Measurements from ENCODE around the gene PON3. TPM values are rescaled to one million over a fixed set of nuclear protein-coding genes. Genes with fewer than 3 reads are reported as not detected.

Gene PON3
- total and polyA plus RNA-seq, 2 of the 4 experiments (the other 2 are of a cell fraction) = not detected

DNA sequence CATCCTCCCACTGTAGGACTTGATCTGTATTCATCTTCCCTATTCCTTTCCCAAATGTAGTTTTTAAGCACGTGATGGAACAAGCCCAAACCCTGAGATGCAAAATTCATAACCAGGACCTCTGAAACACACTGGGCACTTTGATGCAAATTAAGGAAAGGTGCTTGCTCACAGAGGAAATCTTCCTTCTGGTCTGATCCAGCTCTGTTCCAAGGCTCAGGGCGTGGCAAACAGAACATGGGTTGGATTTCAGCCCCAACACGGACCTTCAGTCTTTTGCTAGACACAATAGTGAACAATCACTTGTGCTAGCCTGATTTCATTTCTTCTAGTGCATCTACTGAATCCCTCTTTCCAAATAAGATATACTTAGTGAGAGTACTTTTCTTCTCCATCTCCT is 27.9 kb downstream of the PON3 start:
- Histone ChIP-seq H3K18ac (ENCODE audit: low read depth, low read length) (no peak overlapping the region), H2BK120ac (ENCODE audit: low read depth, low read length) (no peak overlapping the region), H3K27me3 (ENCODE audit: control insufficient read depth, insufficient read depth, low read length) (no peaks in the 10 kb centered on the region), H3K27ac (ENCODE audit: insufficient read depth, low read length) (no peak overlapping the region), H3K4me3 (ENCODE audit: insufficient read depth, low read depth, low read length) (no peak overlapping the region), H2AK5ac (ENCODE audit: low read depth, low read length) (no peak overlapping the region), H3K36me3 (ENCODE audit: control insufficient read depth, insufficient read depth, low read length) (no peaks in the 10 kb centered on the region), H2BK20ac (ENCODE audit: low read depth, low read length) (no peak overlapping the region), H3K9ac (ENCODE audit: low read depth, low read length) (no peak overlapping the region), H3K14ac (replicated peaks; ENCODE audit: low read depth, low read length) (no peak overlapping the region), H2BK15ac (ENCODE audit: low read depth, low read length) (no peak overlapping the region), H3K23ac (ENCODE audit: low read depth, low read length) (no peak overlapping the region), H3K56ac (ENCODE audit: extremely low read depth, insufficient read depth, low read length) (no peak overlapping the region), H3K9me3 (ENCODE audit: control insufficient read depth, insufficient read depth, low read length) (no peaks in the 10 kb centered on the region), H3K4me1 (ENCODE audit: control insufficient read depth, insufficient read depth, low read length) (no peaks in the 10 kb centered on the region), H4K8ac (ENCODE audit: low read depth in 2 of 2, low read length in 2 of 2) (no peak overlapping the region), H2BK5ac (ENCODE audit: low read depth, low read length, poor library complexity, severe bottlenecking) (no peak overlapping the region), H3K4ac (ENCODE audit: low read depth, low read length) (no peak overlapping the region), H4K91ac (ENCODE audit: insufficient read depth, low read depth, low read length) (no peak overlapping the region), H2AFZ (replicated peaks; ENCODE audit: low read length, poor library complexity) (no peak overlapping the region), H3K4me2 (ENCODE audit: low read depth, low read length) (no peak overlapping the region), H2AK9ac (replicated peaks; ENCODE audit: low read depth, low read length, poor library complexity) (no peak overlapping the region), H4K5ac (ENCODE audit: low read depth, low read length) (no peak overlapping the region), H4K20me1 (ENCODE audit: insufficient read depth, low read length) (no peaks in the 10 kb centered on the region), H3K79me1 (ENCODE audit: low read depth in 1 of 2, low read length in 2 of 2) (no peaks in the 10 kb centered on the region), H3K9me1 (ENCODE audit: insufficient read depth, low read length) (no peaks in the 10 kb centered on the region)
- ChIA-PET POLR2A (ENCODE audit: unreplicated experiment) (no interaction called here), CTCF (no interaction called here)
- intact Hi-C loops (cut with micrococcal nuclease) = no loop called here
- no peak for ATAC-seq (ENCODE audit: low read depth)
- TF ChIP-seq RFX5 (IDR thresholded peaks at IDR 0.05; ENCODE audit: low read depth, low read length) = no peak
- TF ChIP-seq CHD1 (IDR thresholded peaks at IDR 0.05; ENCODE audit: low read depth, low read length) = no peak
- no peak for TF ChIP-seq BHLHE40 (IDR thresholded peaks at IDR 0.05; ENCODE audit: low read depth, low read length)
- TF ChIP-seq CEBPB (IDR thresholded peaks at IDR 0.05; ENCODE audit: low read depth, low read length) = no peak
- TF ChIP-seq MAFK (IDR thresholded peaks at IDR 0.05; ENCODE audit: low read depth, low read length) = no peak
- TF ChIP-seq FOS (IDR thresholded peaks at IDR 0.05; ENCODE audit: low read depth, low read length) = no peak
- no peak for TF ChIP-seq NFE2L2 (IDR thresholded peaks at IDR 0.05; ENCODE audit: low read depth, low read length)
- TF ChIP-seq, protein P1, sequence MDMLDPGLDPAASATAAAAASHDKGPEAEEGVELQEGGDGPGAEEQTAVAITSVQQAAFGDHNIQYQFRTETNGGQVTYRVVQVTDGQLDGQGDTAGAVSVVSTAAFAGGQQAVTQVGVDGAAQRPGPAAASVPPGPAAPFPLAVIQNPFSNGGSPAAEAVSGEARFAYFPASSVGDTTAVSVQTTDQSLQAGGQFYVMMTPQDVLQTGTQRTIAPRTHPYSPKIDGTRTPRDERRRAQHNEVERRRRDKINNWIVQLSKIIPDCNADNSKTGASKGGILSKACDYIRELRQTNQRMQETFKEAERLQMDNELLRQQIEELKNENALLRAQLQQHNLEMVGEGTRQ (IDR thresholded peaks at IDR 0.05; ENCODE audit: low read depth, low read length) = no peak
- TF ChIP-seq, protein P2, sequence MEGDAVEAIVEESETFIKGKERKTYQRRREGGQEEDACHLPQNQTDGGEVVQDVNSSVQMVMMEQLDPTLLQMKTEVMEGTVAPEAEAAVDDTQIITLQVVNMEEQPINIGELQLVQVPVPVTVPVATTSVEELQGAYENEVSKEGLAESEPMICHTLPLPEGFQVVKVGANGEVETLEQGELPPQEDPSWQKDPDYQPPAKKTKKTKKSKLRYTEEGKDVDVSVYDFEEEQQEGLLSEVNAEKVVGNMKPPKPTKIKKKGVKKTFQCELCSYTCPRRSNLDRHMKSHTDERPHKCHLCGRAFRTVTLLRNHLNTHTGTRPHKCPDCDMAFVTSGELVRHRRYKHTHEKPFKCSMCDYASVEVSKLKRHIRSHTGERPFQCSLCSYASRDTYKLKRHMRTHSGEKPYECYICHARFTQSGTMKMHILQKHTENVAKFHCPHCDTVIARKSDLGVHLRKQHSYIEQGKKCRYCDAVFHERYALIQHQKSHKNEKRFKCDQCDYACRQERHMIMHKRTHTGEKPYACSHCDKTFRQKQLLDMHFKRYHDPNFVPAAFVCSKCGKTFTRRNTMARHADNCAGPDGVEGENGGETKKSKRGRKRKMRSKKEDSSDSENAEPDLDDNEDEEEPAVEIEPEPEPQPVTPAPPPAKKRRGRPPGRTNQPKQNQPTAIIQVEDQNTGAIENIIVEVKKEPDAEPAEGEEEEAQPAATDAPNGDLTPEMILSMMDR (conservative IDR thresholded peaks at IDR 0.05; ENCODE audit: low read depth, low read length) = no peak
- TF ChIP-seq RAD21 (IDR thresholded peaks at IDR 0.05; ENCODE audit: low read length) = no peak
- no peak for TF ChIP-seq MAZ (IDR thresholded peaks at IDR 0.05; ENCODE audit: borderline replicate concordance, low read depth, low read length)
- no peak for TF ChIP-seq RCOR1 (IDR thresholded peaks at IDR 0.05; ENCODE audit: insufficient replicate concordance, low read length)
- TF ChIP-seq POLR2A (IDR thresholded peaks at IDR 0.05; ENCODE audit: low read depth, low read length) = no peak
- no peak for TF ChIP-seq SMC3 (IDR thresholded peaks at IDR 0.05; ENCODE audit: low read depth, low read length)
- TF ChIP-seq, protein P3, sequence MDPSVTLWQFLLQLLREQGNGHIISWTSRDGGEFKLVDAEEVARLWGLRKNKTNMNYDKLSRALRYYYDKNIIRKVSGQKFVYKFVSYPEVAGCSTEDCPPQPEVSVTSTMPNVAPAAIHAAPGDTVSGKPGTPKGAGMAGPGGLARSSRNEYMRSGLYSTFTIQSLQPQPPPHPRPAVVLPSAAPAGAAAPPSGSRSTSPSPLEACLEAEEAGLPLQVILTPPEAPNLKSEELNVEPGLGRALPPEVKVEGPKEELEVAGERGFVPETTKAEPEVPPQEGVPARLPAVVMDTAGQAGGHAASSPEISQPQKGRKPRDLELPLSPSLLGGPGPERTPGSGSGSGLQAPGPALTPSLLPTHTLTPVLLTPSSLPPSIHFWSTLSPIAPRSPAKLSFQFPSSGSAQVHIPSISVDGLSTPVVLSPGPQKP (IDR thresholded peaks at IDR 0.05; ENCODE audit: borderline replicate concordance, low read depth, low read length) = no peak
- no peak for TF ChIP-seq MXI1 (IDR thresholded peaks at IDR 0.05; ENCODE audit: borderline replicate concordance, low read depth, low read length)
- BruUV-seq (replicated peaks) = no TSS peak
- in situ Hi-C loops (cut with MboI; ENCODE audit: low sequenced_read_pairs) = no loop called here
- WGBS, 2 experiments (ENCODE audit: extremely low coverage in 2 of 2, insufficient read length in 1 of 2) = no CpG with 5 or more reads among the region's 3 CpGs
- DNase-seq = no peak
- dilution Hi-C loops (cut with HindIII; ENCODE audit: low sequenced_read_pairs, unreplicated experiment) = no loop called here

Measured in IMR-90 (cell line).